SK-N-SH (cell line): ENCODE results near the gene FRMD3. TPM values are rescaled to one million over a fixed set of nuclear protein-coding genes. Genes with fewer than 3 reads are reported as not detected.

Experiments
- CTCF ChIA-PET: fragments of 300-600, 350-600 bp; formaldehyde crosslinking; extraction: SDS; loops from one replicate; lab custom pipeline; 2021; lab: Yijun Ruan, JAX
- POLR2A ChIA-PET: fragments of 350-600 bp; sonication (Branson Sonifier 250); formaldehyde crosslinking; extraction: SDS; loops from one replicate; lab custom pipeline; 2020; ENCODE audit warnings: antibody characterized with exemption, inconsistent platforms; lab: Yijun Ruan, JAX
- DNase-seq: peaks from one replicate; pipeline ENCODE4 v3.0.0; 2012
- H2AFZ ChIP-seq: fragments of 200-600 bp; sonication (generic); 2 replicates; pipeline ENCODE4 v1.8.1; 2016; ENCODE audit warnings: antibody characterized with exemption, mild to moderate bottlenecking, low read depth
- H3F3A ChIP-seq: fragments of 200-600 bp; sonication (generic); replicated peaks from 2 replicates; pipeline ENCODE3; 2016; ENCODE audit warnings: antibody characterized with exemption, mild to moderate bottlenecking; ENCODE audit not compliant: insufficient read depth
- H3K27ac ChIP-seq, 2 experiments: fragments of 200-500 bp in 1 of 2; fragments of 200-600 bp in 1 of 2; sonication (Bioruptor generic) in 1 of 2; sonication (generic), shearing (Covaris generic) in 1 of 2; 2 replicates each; pipeline versions ENCODE4 v1.5.1 to v1.6.1; 2014 to 2016; ENCODE audit warnings: low read depth in 2 of 2, inconsistent platforms in 1 of 2, low read length in 1 of 2, mild to moderate bottlenecking in 1 of 2, mixed read lengths in 1 of 2
- H3K27me3 ChIP-seq: fragments of 200-600 bp; sonication (generic), shearing (Covaris generic); 2 replicates; pipeline ENCODE4 v1.6.1; 2016; ENCODE audit warnings: mixed run types; ENCODE audit not compliant: insufficient read depth
- H3K36me3 ChIP-seq, 2 experiments: fragments of 200-500 bp in 1 of 2; fragments of 200-600 bp in 1 of 2; sonication (Bioruptor generic) in 1 of 2; sonication (generic) in 1 of 2; replicated peaks in 1 of 2; 2 replicates each; pipeline versions ENCODE3 to v1.5.1; 2014 to 2016; ENCODE audit warnings: low read length in 1 of 2, mild to moderate bottlenecking in 1 of 2; ENCODE audit not compliant: insufficient read depth in 2 of 2, control insufficient read depth in 1 of 2
- H3K4me1 ChIP-seq, 2 experiments: fragments of 200-500 bp in 1 of 2; fragments of 200-600 bp in 1 of 2; sonication (Bioruptor generic) in 1 of 2; sonication (generic), shearing (Covaris generic) in 1 of 2; 2 replicates each; pipeline versions ENCODE4 v1.5.1 to v1.6.1; 2014 to 2016; ENCODE audit warnings: low read depth in 1 of 2, low read length in 1 of 2, mixed run types in 1 of 2; ENCODE audit not compliant: insufficient read depth in 2 of 2, control insufficient read depth in 1 of 2
- H3K4me2 ChIP-seq: fragments of 200-600 bp; sonication (generic), shearing (Covaris generic); 2 replicates; pipeline ENCODE4 v1.6.1; 2017; ENCODE audit warnings: mixed run types
- H3K4me3 ChIP-seq, 2 experiments: fragments of 200-500 bp in 1 of 2; fragments of 200-600 bp in 1 of 2; sonication (Bioruptor generic) in 1 of 2; sonication (generic), shearing (Covaris generic) in 1 of 2; 2 replicates each; pipeline versions ENCODE4 v1.5.1 to v1.8.1; 2014 to 2016; ENCODE audit warnings: low read depth in 2 of 2, inconsistent platforms in 1 of 2, low read length in 1 of 2, mild to moderate bottlenecking in 1 of 2, mixed read lengths in 1 of 2, moderate library complexity in 1 of 2
- H3K79me2 ChIP-seq: fragments of 200-600 bp; sonication (generic); 2 replicates; pipeline ENCODE4 v1.8.1; 2017; ENCODE audit warnings: mild to moderate bottlenecking; ENCODE audit not compliant: insufficient read depth
- H3K9ac ChIP-seq: fragments of 200-600 bp; sonication (generic); 2 replicates; pipeline ENCODE4 v1.6.1; 2017; ENCODE audit warnings: mixed run types
- H3K9me2 ChIP-seq: fragments of 200-600 bp; sonication (generic); 2 replicates; pipeline ENCODE4 v1.6.1; 2017; ENCODE audit warnings: mixed run types
- H3K9me3 ChIP-seq: fragments of 200-600 bp; sonication (generic); 2 replicates; pipeline ENCODE4 v1.6.1; 2017; ENCODE audit warnings: mixed run types, mild to moderate bottlenecking, moderate library complexity
- H4K20me1 ChIP-seq: fragments of 200-600 bp; sonication (generic); 2 replicates; pipeline ENCODE4 v1.6.1; 2017; ENCODE audit warnings: mild to moderate bottlenecking, mixed run types; ENCODE audit not compliant: insufficient read depth
- GABPA ChIP-seq: IDR thresholded peaks from 2 replicates; pipeline ENCODE4 v1.4.0; 2012; ENCODE audit warnings: low read depth, mild to moderate bottlenecking
- JUND ChIP-seq: IDR thresholded peaks from 2 replicates; pipeline ENCODE4 v1.4.0; 2012
- MXI1 ChIP-seq: IDR thresholded peaks from 2 replicates; pipeline ENCODE4 v1.6.1; 2012; ENCODE audit warnings: mild to moderate bottlenecking, low read depth, low read length, improper control_type of control experiment
- NFIC ChIP-seq: IDR thresholded peaks from 2 replicates; pipeline ENCODE4 v1.4.0; 2012; ENCODE audit warnings: borderline replicate concordance
- RAD21 ChIP-seq: IDR thresholded peaks from 2 replicates; pipeline ENCODE4 v1.6.1; 2012; ENCODE audit warnings: mild to moderate bottlenecking, low read length
- RFX5 ChIP-seq: IDR thresholded peaks from 2 replicates; pipeline ENCODE4 v1.6.1; 2012; ENCODE audit warnings: mild to moderate bottlenecking, improper control_type of control experiment, low read length
- TCF12 ChIP-seq: IDR thresholded peaks from 2 replicates; pipeline ENCODE4 v1.4.0; 2012
- ZBTB33 ChIP-seq: IDR thresholded peaks from 2 replicates; pipeline ENCODE4 v1.4.0; 2012; ENCODE audit warnings: low read depth, borderline replicate concordance
- WGBS: methylation state at CpG from one replicate; pipeline ENCODE4 v1.1.6; 2017; ENCODE audit warnings: low lambda C conversion rate; 5-methylcytosine and 5-hydroxymethylcytosine counted together
- polyA plus RNA-seq, 3 experiments: library from polyadenylated mRNA; depleted of rRNA; stranded (reverse); fragments of >200 nt; gene quantifications; 2 replicates each; pipeline ENCODE4 v1.2.3, GENCODE V29; 2012
- TF ChIP-seq, protein P1 (sequence below): fragments of 150-350 bp; IDR thresholded peaks from 2 replicates; pipeline ENCODE4 v1.6.1; 2017; ENCODE audit warnings: antibody characterized with exemption, low read length, low read depth, borderline replicate concordance

The FRMD3 gene
- polyA plus RNA-seq, 1 of the 3 experiments (the other 2 are of a cell fraction): 0.89 TPM

- CTCF ChIA-PET: interaction anchor here (1.1 kb wide), 1 partner anchor 17 kb away, joined by 3 read pairs; no protein-coding TSS in a partner anchor
- DNase-seq: no peak
- 63% methylated on average over 1 of the region's 1 CpG for WGBS
- Histone ChIP-seq H3K4me2 (no peak overlapping the region), H3K36me3 (peaks cover 0 to 5% of the 10 kb centered on the region in 2 experiments), H3K79me2 (peaks cover 39% of the 10 kb centered on the region; the same call in 1 of the 2 replicates), H3F3A (no peaks in the 10 kb centered on the region), H3K27me3 (no peaks in the 10 kb centered on the region), H3K9ac (no peak overlapping the region), H4K20me1 (no peaks in the 10 kb centered on the region), H2AFZ (no peak overlapping the region), H3K4me1 (peaks cover 0 to 5% of the 10 kb centered on the region in 2 experiments; a peak in 1 of 4 replicates), H3K9me2 (no peaks in the 10 kb centered on the region), H3K27ac (no peak overlapping the region), H3K9me3 (no peaks in the 10 kb centered on the region), H3K4me3 (no peak overlapping the region)
- POLR2A ChIA-PET: no interaction called here
- no peak for TF ChIP-seq GABPA
- no peak for TF ChIP-seq RFX5
- TF ChIP-seq ZBTB33: no peak
- TF ChIP-seq NFIC: no peak
Observed at GRCh38 chr9:83418283-83418682, 119.9 kb downstream of the FRMD3 start.

- no peaks in the 10 kb centered on the region for H3F3A ChIP-seq
- DNase-seq: no peak
- H3K4me3 ChIP-seq: no peak overlapping the region
- H3K79me2 ChIP-seq: peaks cover 47% of the 10 kb centered on the region; the same call in 1 of the 2 replicates
- no peaks in the 10 kb centered on the region for H3K9me3 ChIP-seq
- no peak overlapping the region for H2AFZ ChIP-seq
- H3K4me2 ChIP-seq: no peak overlapping the region
- H4K20me1 ChIP-seq: no peaks in the 10 kb centered on the region
- 74% methylated on average over 4 of the region's 4 CpGs for WGBS
- no peaks in the 10 kb centered on the region for H3K9me2 ChIP-seq
- ChIA-PET CTCF (no interaction called here), POLR2A (no interaction called here)
- H3K36me3 ChIP-seq: peaks cover 0 to 5% of the 10 kb centered on the region in 2 experiments
- no peaks in the 10 kb centered on the region for H3K27me3 ChIP-seq
- TF ChIP-seq RAD21 (no peak), MXI1 (no peak), RFX5 (no peak), JUND (no peak), TCF12 (no peak)
- TF ChIP-seq, protein P1, sequence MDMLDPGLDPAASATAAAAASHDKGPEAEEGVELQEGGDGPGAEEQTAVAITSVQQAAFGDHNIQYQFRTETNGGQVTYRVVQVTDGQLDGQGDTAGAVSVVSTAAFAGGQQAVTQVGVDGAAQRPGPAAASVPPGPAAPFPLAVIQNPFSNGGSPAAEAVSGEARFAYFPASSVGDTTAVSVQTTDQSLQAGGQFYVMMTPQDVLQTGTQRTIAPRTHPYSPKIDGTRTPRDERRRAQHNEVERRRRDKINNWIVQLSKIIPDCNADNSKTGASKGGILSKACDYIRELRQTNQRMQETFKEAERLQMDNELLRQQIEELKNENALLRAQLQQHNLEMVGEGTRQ: no peak
- H3K4me1 ChIP-seq: peaks cover 0 to 2% of the 10 kb centered on the region in 2 experiments; a peak in 1 of 4 replicates
- no peak overlapping the region for H3K9ac ChIP-seq
- H3K27ac ChIP-seq: no peak overlapping the region
Observed at GRCh38 chr9:83413367-83413766, 124.8 kb downstream of the FRMD3 start.
